GM12891 (cell line): ENCODE data around the gene PKNOX1.
"Not testable (repeated sequence)": the region's sequence is repeated elsewhere in the genome, so short reads cannot be mapped to it uniquely, and the experiment has no call there.

Experiments
- PAX5 ChIP-seq: IDR thresholded peaks from 2 replicates; pipeline ENCODE4 v1.6.1; 2011; ENCODE audit warnings: low read length, moderate library complexity, mild to moderate bottlenecking; ENCODE audit not compliant: insufficient read depth, severe bottlenecking
- POLR2A ChIP-seq: IDR thresholded peaks from 2 replicates; pipeline ENCODE4 v1.6.1; 2011; ENCODE audit warnings: low read depth, low read length, control low read depth
- POLR2AphosphoS5 ChIP-seq: IDR thresholded peaks from 2 replicates; pipeline ENCODE4 v1.6.1; 2011; ENCODE audit warnings: low read depth, low read length, control low read depth
- POU2F2 ChIP-seq: IDR thresholded peaks from 2 replicates; pipeline ENCODE4 v1.6.1; 2011; ENCODE audit warnings: low read depth, mild to moderate bottlenecking, control low read depth, low read length, moderate library complexity
- SPI1 ChIP-seq: IDR thresholded peaks from 2 replicates; pipeline ENCODE4 v1.6.1; 2011; ENCODE audit warnings: low read depth, low read length, control low read depth
- TAF1 ChIP-seq: IDR thresholded peaks from 2 replicates; pipeline ENCODE4 v1.6.1; 2011; ENCODE audit warnings: low read depth, low read length, control low read depth

GRCh38 chr21:42999152-42999551, 24.8 kb downstream of the PKNOX1 start:
- TF ChIP-seq POLR2AphosphoS5, SPI1, POLR2A, TAF1, PAX5, POU2F2: not testable (repeated sequence)
